ENCODE results near the gene ORAI3.

The ORAI3 gene

DNA sequence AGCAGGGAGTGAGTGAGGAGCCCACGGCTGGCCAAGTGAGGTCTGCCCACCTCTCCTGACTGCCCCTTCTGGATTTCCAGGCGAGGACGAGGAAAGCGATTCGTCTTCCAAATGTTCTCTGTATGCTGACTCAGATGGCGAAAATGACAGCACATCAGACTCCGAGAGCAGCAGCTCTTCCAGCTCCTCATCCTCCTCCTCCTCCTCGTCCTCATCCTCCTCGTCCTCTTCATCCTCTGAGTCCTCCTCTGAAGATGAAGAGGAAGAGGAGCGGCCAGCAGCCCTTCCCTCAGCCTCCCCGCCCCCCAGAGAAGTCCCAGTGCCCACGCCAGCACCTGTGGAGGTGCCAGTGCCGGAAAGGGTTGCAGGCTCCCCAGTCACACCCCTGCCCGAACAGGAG is 22.4 kb downstream of the ORAI3 start:
- no peak for DNase-seq

- DNase-seq, result no peak
These were observed 24.0 kb downstream of the ORAI3 start for GRCh38 chr16:30972872-30973271.

DNA sequence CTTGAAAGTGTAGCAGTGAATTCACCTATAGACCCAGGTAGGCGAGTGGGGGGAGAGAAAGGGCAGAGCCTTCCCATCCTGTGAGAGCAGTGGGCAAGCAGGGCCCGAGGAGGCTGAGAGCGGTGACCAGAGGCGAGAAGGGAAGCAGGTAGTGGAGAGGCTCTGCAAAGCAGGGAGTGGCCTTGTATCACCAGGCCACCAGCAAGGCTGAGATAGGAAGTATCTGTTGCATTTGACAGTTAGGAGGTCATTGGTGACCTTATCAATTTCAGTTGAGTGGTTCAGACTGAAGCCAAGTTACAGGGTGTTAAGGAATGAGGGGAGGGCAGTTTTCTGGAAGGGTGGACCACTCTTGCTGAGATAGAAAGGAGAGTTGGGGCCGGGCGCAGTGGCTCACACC is 25.5 kb downstream of the ORAI3 start:
- DNase-seq, result no peak

GRCh38 chr16:30976486-30976885 is 27.6 kb downstream of the ORAI3 start:
- DNase-seq, result no peak

DNA sequence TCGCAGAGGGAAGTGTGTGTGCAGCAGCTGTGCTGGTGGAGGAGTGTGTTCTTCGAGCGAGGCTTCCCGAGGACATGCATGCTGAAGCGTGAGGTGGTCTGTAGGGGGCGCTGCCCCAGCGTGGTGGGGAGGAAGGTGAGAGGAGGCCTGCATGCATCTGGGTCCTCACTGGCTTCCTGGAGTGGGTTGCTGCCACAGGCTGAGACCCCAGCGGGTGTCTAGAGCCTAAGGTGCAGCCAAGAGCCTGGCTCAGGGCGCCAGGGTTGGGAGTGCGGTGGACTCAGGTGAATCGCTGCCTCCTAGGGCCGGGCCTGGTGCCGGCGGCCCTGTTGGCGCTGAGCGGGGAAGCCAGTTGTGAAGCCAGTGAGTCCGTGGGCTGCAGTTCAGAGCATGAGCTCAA is 28.6 kb downstream of the ORAI3 start:
- no peak for DNase-seq

DNA sequence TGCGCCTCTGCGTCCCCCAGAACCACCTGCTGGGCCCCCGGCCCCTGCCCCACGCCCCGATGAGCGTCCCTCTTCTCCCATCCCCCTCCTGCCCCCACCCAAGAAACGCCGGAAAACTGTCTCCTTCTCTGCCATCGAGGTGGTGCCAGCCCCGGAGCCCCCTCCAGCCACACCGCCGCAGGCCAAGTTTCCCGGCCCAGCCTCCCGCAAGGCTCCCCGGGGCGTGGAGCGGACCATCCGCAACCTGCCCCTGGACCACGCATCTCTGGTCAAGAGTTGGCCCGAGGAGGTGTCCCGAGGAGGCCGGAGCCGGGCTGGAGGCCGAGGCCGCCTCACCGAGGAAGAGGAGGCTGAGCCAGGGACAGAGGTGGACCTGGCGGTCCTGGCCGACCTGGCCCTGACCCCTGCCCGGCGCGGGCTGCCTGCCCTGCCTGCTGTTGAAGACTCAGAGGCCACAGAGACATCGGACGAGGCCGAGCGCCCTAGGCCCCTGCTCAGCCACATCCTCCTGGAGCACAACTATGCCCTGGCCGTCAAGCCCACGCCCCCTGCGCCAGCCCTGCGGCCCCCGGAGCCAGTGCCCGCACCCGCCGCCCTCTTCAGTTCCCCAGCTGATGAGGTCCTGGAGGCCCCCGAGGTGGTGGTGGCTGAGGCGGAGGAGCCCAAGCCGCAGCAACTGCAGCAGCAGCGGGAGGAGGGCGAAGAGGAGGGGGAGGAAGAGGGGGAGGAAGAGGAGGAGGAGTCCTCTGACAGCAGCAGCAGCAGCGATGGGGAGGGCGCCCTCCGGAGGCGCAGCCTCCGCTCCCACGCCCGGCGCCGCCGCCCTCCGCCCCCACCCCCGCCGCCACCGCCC is 30.5 kb downstream of the ORAI3 start:
- no peak for DNase-seq

DNA sequence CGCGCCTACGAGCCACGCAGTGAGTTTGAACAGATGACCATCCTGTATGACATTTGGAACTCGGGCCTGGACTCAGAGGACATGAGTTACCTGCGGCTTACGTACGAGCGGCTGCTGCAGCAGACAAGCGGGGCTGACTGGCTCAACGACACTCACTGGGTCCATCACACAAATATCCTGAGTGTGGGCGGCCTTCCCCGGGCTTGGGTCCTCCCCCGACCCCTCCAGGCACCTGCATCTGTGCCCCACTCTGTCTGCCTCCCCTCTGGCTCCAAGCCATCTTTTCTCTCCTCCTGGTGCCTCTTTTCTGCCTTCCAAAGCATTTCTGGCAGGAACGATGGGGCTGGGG is 31.1 kb downstream of the ORAI3 start:
- no peak for DNase-seq

- no peak for DNase-seq
These were observed 31.6 kb downstream of the ORAI3 start for GRCh38 chr16:30980434-30980833.

GRCh38 chr16:30980959-30981358 is 32.1 kb downstream of the ORAI3 start:
- DNase-seq, result no peak

GRCh38 chr16:30982548-30983288 is 33.9 kb downstream of the ORAI3 start:
- DNase-seq, result no peak

DNA sequence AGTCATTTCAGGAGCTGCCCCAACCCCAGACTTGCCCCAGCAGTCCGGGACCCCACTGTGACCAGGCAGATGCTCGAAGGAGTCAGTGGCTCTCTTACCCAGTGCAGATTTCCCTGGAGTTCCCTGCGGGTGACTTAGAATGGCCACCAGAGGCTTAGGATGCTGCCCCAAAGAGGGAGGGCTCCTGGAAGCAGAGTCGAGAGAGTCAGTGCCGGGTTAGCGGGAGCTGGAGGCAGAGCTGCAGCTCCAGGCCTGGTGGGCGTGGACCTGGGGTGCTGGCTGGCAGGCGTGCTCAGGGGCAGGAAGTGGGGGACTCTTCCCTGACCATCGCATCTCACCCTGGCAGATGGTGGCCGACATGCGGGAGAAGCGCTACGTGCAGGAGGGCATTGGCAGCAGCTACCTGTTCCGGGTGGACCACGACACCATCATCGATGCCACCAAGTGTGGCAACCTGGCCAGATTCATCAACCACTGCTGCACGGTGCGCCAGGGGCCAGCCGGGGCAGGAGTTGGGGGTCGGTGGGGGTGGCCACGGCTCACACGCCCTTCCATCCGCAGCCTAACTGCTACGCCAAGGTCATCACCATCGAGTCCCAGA is 34.5 kb downstream of the ORAI3 start:
- no peak for DNase-seq

GRCh38 chr16:30983898-30984610 is 35.2 kb downstream of the ORAI3 start:
- DNase-seq, result no peak

DNA sequence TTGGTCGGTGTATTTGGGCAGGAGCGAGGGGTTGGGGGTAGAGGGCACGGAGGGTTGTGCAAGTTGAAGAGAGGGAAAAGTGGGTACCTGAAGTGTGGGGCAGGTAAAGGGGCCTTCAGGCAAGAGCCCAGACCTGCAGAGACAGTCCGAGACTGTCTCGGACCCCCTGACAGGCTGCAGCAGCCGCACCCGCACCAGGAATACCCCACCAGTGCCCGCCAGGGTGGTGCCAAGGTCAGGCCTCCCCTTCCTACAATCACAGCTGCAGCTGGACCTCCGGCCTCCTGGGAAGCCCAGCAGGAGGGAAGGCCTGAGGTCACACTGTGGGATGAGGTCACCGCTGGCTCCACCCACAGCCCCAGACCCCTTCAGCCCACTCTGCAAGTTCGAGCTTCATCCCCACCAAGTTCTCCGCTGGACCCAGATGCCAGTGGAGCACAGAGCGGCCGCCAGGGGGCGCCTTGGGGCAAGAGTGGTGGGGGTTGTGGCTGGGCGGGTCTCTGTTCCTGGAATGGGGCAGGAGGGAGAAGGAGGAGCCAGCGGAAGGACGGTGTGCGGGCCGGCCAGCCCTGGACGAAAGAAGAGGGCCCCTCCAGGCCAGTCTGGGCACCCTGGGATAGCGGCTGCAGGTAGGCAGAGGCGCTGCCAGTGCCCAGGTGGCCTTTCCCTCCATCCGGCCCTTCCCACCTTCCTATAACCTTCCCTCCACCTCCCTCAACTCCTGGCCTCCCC is 36.0 kb downstream of the ORAI3 start, which contains the start of gene HSD3B7:
Gene HSD3B7 (plus strand): TSS at position 539 of the 732 bp plus-strand sequence. CDS start 452 bp downstream, outside the sequence.
- peak; percentile 36 to 72 (median 59) for DNase-seq

GRCh38 chr16:30985401-30986128 is 36.7 kb downstream of the ORAI3 start:
- peak in 2 of 3 experiments; percentile 62 to 80 for DNase-seq

DNA sequence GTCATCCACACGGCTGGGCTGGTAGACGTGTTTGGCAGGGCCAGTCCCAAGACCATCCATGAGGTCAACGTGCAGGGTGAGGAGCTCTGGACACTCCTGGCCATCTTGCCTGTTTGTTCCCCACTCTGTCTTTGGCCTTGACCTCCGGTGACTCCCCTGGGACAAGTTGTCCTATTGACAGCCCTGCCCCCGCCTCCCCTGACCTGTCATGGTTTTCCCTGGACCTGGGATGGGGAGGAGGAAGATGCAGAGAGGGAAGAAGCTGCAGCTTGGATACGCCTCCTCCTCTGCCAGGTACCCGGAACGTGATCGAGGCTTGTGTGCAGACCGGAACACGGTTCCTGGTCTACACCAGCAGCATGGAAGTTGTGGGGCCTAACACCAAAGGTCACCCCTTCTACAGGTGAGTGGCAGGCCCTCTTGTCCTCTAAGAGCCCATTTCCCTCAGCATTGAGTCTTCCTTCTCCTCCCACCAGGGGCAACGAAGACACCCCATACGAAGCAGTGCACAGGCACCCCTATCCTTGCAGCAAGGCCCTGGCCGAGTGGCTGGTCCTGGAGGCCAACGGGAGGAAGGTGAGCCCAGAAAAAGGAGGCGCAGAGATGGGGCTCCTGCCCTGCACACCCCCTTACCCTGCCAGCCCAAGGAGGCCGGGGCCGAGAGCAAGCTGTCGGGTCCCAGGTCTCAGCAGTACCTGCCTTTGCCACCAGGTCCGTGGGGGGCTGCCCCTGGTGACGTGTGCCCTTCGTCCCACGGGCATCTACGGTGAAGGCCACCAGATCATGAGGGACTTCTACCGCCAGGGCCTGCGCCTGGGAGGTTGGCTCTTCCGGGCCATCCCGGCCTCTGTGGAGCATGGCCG is 37.5 kb downstream of the ORAI3 start:
- peak in 1 of 3 experiments; percentile 17 for DNase-seq

DNA sequence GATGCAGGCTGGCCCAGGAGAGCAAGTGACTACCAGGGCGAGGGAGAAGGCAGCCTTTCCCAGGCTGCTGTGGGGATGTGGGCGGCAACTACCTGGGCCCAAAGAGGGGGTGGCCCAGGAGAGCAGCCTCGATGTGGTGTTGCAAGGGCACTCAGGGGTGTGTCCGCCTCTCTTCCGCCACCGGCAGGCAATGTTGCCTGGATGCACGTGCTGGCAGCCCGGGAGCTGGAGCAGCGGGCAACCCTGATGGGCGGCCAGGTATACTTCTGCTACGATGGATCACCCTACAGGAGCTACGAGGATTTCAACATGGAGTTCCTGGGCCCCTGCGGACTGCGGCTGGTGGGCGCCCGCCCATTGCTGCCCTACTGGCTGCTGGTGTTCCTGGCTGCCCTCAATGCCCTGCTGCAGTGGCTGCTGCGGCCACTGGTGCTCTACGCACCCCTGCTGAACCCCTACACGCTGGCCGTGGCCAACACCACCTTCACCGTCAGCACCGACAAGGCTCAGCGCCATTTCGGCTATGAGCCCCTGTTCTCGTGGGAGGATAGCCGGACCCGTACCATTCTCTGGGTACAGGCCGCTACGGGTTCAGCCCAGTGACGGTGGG is 38.8 kb downstream of the ORAI3 start:
- no peak for DNase-seq

DNA sequence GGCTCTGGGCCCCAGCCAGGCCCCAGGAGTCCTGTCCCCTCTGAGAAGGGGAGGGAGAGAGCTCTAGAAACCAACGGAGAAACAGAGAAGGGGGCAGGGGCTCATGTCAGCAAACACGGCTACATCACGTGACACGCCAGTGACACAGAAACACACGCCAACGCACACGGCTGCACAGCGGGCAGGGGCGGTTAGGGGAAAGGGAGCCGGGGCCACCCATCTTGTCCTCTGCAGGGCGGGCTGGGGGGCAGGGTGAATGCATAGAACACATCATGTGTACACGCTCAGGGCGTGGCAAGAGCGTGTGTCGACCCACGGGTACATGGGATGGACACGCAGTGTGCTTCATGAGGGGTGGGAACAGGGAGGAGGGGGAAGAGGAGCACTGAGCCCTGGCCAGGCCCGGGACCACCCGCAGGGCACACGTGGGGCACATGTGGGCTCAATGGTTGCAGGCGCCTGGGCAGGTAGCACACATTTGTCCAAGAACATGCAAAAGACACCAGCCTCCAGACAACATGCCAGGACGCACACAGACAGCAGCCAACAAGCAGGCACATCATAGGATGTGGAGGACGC is 40.7 kb downstream of the ORAI3 start:
- DNase-seq, result no peak

DNA sequence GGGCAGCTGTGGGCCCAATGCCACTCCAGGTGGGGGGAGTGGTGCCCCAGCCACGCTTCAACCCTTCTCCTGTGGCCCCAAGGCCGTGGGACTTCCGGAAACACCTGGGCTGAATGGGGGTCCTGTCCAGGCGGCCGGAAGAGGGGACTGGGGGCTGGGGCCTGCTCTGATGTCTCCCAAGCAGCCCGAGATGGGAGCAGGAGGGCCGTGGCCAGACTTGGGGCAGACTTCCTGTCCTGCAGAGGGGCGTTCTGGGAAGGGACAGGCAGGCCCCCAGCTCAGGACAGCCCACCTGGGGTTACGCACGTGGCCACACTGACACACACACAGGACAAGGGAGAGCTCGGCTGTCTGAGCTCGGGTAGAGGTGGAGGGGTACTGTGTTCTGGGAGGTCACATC is 41.2 kb downstream of the ORAI3 start:
- no peak for DNase-seq

- no peak for DNase-seq
These were observed 42.2 kb downstream of the ORAI3 start for GRCh38 chr16:30991052-30991451.

- DNase-seq, result no peak
These were observed 43.5 kb downstream of the ORAI3 start for GRCh38 chr16:30992276-30992780.
